Measurements from ENCODE around the gene SMIM38.

Gene SMIM38

GRCh38 chr11:69161117-69161407 is 5.3 kb downstream of the SMIM38 start:
- DNase-seq = no peak

GRCh38 chr11:69162505-69162904 is 6.8 kb downstream of the SMIM38 start:
- DNase-seq = no peak

GRCh38 chr11:69163842-69164241 is 8.1 kb downstream of the SMIM38 start:
- DNase-seq = no peak

- DNase-seq = no peak
These were observed 9.1 kb downstream of the SMIM38 start for GRCh38 chr11:69164824-69165223.

DNA sequence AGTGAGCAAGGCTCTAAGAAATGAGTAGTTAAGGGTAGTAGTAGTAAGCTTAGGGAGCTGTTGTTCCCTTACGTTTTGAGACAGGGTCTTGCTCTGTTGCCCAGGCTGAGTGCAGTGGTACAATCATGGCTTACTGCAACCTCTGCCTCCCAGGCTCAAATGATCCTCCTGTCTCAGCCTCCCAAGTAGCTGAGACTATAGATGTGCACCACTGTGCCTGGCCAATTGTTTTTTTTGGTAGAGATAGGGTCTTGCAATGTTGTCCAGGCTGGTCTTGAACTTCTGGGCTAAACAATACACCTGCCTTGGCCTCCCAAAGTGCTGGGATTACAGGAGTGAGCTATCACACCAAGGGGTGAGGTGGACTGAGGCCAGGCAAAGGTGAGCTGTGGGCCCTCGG is 10.0 kb downstream of the SMIM38 start:
- no peak for DNase-seq

DNA sequence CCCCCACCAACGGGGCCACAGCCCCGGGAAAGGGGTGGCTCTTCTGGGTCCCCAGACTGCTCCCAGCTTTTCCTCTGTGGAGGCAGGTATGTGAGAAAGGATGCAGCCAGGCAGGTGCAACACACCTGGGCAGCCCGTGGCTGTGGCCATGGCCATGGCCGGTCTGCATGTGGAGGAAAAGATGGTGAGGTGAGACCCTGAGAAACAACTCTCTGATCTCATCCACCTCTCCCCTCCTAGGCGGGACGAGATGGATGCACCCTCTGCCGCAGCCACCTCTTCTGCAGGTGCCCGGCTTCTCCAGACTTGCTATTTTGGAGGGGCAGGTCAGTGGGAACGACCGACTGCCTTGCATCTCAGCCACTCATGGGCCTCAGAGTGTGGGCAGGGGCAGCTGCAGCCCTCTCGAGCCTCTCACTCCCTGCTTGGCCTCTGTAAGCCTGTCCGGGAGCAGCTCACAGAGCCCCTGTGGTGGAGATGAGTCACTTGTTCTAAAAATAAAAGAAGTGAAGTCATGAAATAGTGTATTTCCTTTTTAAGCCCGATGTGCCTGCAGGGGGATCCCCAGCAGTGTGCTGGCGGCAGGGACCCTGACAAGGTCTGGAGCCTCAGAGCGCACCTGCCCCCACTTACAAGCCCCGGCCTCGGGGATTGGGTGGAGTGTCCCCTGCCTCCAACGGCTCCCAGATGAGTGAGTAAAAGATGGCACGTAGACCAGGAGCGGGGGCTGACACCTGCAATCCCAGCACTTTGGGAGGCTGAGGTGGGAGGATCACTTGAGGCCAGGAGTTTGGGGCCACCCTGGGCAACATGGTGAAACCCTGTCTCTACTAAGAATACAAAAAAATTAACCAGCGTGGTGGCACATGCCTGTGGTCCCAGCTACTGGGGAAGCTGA is 10.7 kb downstream of the SMIM38 start:
- DNase-seq = peak; percentile 45

DNA sequence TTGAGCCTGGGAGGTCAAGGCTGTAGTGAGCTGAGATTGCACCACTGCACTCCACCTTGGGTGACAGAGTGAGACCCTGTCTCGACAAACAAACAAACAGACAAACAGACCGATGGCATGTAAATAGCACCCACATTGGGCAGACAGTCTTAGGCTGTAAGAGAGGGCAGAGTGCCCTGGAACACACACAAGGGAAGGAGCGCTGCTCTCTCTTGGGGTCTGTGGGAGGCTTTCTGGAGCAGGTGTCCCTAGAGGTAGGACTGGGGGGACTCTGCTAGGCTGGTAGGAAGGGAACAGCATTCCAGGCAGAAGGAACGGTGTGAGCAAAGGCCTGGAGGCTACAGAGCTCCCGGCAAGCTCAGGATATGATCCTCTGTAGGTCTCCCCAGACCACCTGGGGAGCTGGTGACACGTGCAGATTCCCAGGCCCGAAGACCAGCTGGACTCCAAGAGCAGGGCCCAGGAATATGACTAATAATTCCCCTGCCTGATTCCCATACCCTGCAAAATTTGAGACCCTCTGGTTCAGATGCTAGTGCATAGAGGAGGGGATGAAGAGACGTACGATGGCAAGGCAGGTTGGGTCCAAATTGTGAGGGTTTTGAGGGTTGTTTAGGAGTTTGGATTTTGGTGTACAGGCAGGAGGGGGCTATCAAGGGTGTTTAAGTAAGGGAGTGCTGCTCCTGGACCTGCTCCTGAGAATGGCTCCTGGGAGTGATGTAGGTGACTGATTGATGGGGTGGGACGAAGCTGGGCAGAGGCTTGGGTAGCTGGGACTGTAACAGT is 11.6 kb downstream of the SMIM38 start:
- DNase-seq = no peak

GRCh38 chr11:69167916-69168691 is 12.4 kb downstream of the SMIM38 start:
- no peak for DNase-seq

DNA sequence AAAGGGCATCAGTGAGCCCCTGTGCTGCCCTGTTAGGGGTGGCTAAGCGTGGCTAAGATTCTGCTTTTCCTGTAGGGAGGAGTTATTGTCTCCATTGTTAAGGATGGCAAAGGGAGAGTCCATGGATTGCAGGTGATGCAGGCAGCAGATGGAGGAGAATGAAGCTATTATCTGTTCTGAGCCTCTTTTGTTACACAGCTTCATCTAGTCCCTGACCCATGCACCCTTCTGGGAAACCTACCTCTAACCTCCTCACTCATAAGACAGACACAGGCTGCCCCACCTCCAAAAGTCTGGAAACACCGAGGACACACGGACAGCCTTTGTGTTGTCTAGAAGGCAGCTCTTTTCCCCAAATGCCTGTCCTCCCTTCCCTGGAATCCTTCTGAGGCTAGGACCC is 13.7 kb downstream of the SMIM38 start:
- DNase-seq = no peak

- DNase-seq = peak; percentile 19
These were observed 15.0 kb downstream of the SMIM38 start for GRCh38 chr11:69170704-69171103.

DNA sequence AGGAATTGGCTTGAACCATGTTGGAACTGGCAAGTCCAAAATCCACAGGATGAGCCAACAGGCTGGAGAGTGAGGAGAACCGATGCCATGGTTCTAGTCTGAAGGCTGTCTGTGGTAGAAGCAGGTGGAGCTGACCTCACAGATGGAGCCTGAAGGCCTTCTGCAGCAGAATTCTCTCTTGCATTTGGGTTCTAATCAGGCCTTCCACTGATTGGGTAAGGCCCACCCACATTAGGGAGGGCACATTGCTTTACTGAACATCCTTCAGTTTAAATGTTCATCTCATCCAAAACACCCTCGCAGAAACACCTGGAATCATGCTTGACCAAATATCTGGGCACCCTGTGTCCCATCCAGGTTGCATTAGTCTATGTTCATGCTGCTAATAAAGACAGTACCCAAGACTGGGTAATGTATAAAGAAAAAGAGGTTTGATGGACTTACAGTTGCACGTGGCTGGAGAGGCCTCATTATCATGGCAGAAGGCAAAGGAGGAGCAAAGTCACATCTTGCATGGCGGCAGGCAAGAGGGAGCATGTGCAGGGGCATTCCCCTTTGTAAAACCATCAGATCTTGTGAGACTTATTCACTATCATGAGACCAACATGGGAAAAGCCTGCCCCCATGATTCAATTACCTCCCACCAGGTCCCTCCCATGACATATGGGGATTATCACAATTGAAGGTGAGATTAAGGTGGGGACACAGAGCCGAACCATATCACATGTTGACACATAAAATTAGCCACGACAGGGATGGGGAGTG is 15.9 kb downstream of the SMIM38 start:
- DNase-seq = no peak

DNA sequence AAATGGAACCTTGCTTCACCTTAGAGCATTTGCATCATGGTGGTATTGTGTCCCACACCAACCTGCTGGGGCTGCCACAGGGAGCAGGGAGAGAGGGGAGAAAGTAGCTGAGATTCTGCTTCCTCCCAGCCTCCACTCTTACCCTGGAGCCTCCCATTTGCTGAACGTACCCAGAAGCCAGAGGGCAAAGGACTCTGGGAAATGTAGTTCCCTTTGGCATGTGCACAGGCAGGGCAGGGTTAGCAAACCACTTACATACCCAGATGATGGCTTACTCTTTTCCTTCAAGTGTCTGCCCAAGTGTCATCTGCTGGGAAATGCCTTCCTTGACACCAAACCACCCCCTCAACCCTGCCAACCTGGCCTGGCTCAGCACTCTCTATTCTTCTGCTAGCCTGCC is 16.9 kb downstream of the SMIM38 start:
- no peak for DNase-seq

GRCh38 chr11:69173331-69173730 is 17.6 kb downstream of the SMIM38 start:
- no peak for DNase-seq

GRCh38 chr11:69173925-69174581 is 18.3 kb downstream of the SMIM38 start:
- no peak for DNase-seq

DNA sequence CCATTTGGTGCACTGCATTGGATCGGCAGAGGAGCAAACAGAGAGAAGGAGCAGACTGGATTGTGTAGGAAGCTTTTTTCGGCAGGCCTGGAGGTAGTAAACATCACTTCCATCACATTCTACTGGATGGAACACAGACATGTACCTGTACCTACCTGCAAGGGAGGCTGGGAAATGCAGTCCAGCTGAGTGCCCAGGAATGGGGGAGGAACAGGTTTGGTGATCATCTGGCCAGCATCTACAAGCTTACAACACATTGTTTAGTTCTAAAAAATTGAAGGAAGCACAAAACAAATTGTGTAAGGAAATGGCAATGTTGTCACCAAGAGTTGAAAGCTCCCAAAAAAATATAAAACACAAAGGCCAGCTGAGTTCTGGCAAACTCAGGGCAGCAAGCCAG is 19.1 kb downstream of the SMIM38 start:
- DNase-seq = no peak

DNA sequence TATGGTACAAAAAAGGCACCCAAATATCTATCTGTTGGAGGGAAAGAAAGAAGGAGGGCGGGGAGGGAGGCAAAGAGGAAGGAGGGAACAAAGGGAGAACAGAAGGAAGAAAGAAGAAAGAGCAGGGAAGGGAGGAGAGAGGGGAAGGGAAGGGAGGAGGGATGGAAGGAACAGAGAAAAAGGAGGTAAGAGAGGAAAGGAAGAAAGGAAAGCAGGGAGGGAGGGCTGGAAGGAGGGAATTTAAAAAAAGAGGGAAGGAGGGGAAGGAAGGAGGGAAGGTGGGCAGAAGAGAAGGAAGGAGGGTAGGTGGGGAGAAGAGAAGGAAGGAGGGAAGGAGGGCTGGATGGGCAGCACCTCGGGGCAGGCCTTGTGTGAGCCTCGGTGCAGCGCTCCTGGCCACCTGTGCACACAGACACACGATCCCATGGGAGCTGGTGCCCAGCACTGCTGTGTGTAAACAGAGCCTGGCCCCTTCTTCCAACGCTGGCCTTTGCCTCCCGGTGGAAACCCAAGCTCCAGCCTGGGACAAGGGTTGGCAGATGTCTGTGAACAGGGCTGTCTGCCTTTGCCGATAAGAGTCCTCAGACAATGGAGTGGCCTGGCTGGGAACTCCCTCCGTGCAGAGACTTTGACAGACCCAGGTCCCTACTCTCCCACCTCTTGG is 23.2 kb downstream of the SMIM38 start:
- DNase-seq = peak; percentile 72

DNA sequence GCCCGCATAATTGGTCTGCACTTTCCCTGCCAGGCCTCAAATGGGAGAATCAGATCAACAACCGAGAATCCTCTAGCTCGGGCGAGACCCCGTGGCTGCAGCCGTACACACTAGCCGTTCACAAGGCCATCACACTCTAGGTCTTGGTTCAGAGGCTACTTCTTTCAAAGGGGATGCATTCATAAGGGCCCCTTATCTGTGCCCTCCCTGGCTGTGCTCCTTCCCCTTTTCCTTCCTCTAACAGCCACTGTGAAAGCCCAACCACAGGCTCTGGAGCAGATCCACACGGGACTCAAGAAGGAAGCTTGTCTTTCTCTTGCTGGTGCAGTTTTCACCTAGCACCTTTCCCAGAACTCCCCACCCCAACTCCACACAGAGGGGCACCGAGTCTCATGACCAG is 24.5 kb downstream of the SMIM38 start:
- no peak for DNase-seq

- DNase-seq = no peak
These were observed 25.0 kb downstream of the SMIM38 start for GRCh38 chr11:69180726-69181125.

DNA sequence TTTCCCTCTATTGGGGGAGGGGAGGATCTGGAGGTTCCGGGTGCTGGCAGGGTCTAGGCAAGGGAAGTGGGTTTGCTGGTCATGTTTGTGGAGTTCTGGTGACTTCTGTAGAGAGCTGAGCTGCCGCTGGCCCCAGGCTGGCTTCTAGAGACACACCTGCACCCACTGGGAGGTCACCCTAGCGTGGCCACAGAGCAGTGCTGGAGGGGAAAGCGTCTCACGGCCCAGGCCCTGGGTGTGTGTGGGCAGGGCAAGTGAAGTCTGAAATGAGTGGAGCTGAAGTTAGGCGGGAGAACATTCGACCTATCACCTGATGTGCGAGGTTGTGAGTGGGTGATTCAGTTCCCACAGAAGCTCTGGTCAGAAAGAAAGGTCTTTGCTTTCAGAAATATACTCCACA is 27.9 kb downstream of the SMIM38 start:
- no peak for DNase-seq

DNA sequence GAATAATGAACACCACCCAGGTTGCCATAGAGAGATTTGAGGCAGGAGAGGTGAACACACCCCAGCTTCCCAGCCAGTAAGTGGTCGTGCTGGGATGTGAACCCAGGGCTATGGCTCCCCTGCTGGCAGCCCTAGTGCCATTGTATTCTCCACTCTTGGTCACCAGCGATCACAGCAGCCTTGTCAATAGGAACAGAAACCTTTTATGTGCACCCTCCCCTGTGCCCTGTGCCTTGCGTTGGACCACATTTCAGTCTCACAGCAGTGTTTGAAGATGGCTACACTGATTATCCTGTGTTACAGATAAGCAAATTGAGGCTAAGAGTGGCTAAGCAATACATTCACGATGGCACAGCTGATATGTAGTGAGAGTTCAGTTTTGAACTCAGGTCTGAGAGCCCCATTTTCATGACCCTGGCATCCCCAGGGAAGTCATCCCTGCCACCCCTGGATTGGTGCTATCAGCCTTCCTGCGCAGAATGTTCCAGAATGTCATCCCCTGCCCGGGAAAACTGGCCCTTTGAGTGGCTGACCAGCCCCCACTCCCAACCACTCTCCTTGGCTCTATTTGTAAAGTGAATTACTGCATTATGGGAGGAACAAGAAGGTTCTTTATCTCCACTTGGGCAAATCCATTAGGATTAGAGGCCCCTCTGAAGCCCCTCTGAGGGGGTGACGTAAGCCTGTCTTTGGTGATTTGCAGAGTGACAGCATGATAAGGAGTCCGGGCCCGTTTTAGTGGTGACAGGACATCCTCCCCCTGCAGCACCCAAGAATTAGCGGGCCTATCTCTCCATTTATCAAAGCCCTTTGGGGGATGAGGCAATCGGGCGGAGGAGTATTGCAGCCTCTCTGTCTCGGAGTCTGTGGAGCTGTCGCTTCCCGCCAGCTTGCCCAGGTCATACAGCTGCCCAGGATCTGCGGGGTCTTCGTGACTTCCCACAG is 30.9 kb downstream of the SMIM38 start:
- no peak for DNase-seq

All from NCI-H69 (cell line).